Amygdala (tissue), 56 donors: Measurements from ENCODE around the gene ZNF284.
A peak's percentile ranks its signal among the peaks of the same experiment; 100 is the strongest.
"Not testable (repeated sequence)": the region's sequence is repeated elsewhere in the genome, so short reads cannot be mapped to it uniquely, and the experiment has no call there.

Source experiments
- DNase-seq, 56 donors: peaks; one replicate each; lab custom pipeline; 2025; lab: John Stamatoyannopoulos, UW

Gene ZNF284

GRCh38 chr19:44109458-44109857 is 37.5 kb downstream of the ZNF284 start:
- DNase-seq, result no peak

DNA sequence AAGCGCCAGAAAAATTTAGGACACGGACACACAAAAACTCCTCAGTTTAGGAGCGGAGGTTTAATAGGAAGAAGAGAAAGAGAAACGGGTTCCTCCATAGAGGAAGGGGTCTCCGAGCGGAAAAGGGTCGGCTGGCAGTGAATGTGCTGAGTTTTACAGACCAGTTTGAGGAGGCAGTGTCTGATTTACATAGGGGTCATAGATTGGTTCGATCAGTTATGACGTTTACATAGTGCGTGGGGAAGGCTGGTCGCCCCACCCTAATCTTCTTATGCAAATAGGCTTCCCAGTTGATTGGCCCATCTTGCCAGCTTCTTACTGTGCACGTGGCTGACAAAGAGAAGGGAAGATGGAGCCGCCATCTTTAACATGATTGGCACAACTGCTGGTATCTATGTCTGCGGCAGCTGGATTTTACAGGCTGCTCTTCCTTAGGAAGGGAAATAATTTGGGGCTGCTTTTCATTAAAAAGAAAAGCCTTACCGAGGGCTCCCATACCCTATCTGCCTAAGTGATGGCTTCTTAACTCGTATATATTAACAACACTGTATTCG is 40.0 kb downstream of the ZNF284 start:
- DNase-seq, result peak in 12 of 56 donors; percentile 0 to 15 (median 4)

DNA sequence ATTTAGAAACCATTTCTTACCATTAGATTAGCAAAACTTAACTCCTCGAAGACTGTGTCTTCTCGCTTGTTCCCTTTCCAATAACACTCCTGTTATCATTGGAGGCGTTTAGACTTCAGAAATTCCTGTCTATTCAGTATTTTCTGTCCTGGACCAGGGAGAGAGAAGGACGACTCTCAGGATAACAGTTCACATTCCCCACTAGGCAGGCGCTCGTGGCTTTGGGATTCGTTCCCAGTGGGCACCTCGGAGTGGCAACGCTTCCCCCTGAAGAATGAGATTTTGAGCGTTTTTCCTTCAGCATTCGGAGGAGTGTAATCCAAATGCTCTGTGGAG is 40.8 kb downstream of the ZNF284 start:
- no peak for DNase-seq

GRCh38 chr19:44113138-44113783 is 41.3 kb downstream of the ZNF284 start, which contains the start of gene ZNF225:
TSS of gene ZNF225 (plus strand) at chr19:44113399. CDS start at chr19:44115828, 2,429 bp downstream.
- peak; percentile 68 to 99 (median 97) for DNase-seq

GRCh38 chr19:44113784-44114390 is 41.9 kb downstream of the ZNF284 start:
- peak in 5 of 56 donors; percentile 3 to 13 (median 12) for DNase-seq

GRCh38 chr19:44121162-44121561 is 49.2 kb downstream of the ZNF284 start:
- not testable (repeated sequence) for DNase-seq

- DNase-seq, result no peak
Observed at GRCh38 chr19:44131955-44132354, 60.0 kb downstream of the ZNF284 start.
